CD4-positive, alpha-beta T cell treated with Interleukin-1 beta for 1 hour (primary cell): ENCODE data around the gene XRCC6.
"Not testable (repeated sequence)": the region's sequence is repeated elsewhere in the genome, so short reads cannot be mapped to it uniquely, and the experiment has no call there.

Experiments
- DNase-seq, 2 donors: peaks; one replicate each; pipeline ENCODE4 v3.0.0-alpha.2; 2020 to 2022

XRCC6 gene

DNA sequence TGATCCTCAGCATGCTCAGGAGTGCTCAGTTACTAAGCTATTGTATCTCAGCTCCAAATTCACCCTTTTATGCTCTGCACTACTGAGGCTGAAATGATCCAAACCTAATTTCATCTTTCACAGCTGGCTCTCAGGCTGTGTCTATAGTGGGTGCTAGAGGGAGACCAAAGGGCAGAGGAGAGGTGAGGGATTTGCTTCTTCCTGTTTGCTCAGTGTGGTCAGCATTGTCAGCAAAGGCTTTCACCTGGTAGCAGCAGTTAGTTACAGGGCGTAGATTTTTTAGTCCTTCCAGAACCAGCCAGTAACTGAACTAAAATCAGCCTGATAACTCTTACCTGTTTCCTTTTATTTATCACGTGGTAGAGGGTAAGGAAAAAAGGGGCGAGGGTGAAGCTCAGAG lies 33.2 kb downstream of the XRCC6 start:
- no peak for DNase-seq

GRCh38 chr22:41656556-41656955 lies 35.5 kb downstream of the XRCC6 start:
- DNase-seq, result no peak

GRCh38 chr22:41657709-41658108 lies 36.6 kb downstream of the XRCC6 start:
- no peak for DNase-seq

GRCh38 chr22:41658869-41659268 lies 37.8 kb downstream of the XRCC6 start:
- DNase-seq, result no peak

- no peak for DNase-seq
Measured at GRCh38 chr22:41659941-41660340, 38.8 kb downstream of the XRCC6 start.

- DNase-seq, result no peak
Measured at GRCh38 chr22:41660416-41660815, 39.3 kb downstream of the XRCC6 start.

GRCh38 chr22:41661088-41661487 lies 40.0 kb downstream of the XRCC6 start:
- DNase-seq, result no peak

- DNase-seq, result no peak
Measured at GRCh38 chr22:41661713-41662112, 40.6 kb downstream of the XRCC6 start.

- DNase-seq, result not testable (repeated sequence)
Measured at GRCh38 chr22:41663594-41663993, 42.5 kb downstream of the XRCC6 start.

DNA sequence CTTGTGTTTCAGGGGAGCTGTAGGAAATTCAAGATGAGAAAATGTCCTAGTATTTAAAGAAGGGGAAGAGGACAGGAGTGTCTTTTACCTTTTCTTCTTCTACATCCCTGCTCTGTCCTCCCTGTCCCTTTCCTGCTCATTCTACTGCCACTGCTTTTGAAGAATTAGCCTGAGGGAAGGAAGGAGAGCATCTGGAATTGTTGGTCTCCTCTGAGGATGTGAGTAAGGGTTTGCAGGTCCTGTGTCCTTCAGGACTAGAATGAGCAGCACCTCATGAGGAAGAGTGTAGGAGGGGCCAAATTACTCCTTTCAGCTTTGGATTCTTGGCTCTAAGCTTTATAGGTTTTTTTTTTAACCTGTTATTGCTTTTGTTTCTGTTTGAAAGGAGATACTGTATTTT lies 43.4 kb downstream of the XRCC6 start:
- DNase-seq, result no peak

DNA sequence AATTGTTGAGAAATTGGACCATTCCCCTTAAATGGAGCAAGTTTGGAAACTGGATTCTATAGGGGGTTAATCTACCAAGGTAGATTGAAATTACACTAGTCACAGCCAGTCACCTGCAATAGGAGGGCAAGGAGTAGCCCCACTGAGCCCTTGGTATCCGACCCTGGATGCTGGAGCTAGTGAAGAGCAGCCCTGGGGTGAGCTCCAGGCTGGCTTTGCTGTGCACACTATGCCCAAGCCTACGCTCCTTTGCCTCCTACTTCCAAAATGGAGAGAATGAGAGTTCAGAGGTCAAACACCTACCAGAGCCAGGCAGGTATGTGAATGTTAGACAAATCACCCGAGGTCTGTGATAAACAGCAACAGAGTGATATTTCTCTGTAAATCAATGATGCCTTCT lies 43.9 kb downstream of the XRCC6 start:
- DNase-seq, result no peak

GRCh38 chr22:41668971-41669911 lies 48.1 kb downstream of the XRCC6 start:
- no peak for DNase-seq

DNA sequence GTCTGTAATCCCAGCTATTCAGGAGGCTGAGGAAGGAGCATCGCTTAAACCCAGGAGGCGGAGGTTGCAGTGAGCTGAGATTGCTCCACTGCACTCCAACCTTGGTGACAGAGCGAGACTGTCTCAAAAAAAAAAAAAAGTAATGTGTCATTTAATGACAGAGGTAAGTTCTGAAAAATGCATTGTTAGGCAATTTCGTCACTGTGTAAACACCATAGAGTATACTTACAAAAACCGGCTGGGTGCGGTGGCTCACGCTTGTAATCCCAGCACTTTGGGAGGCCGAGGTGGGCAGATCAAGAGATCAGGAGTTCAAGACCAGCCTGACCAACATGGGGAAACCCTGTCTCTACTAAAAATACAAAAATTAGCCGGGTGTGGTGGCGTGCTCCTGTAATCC lies 51.0 kb downstream of the XRCC6 start:
- not testable (repeated sequence) for DNase-seq

- DNase-seq, result peak in 1 of 2 donors; percentile 18
Measured at GRCh38 chr22:41672780-41673509, 51.9 kb downstream of the XRCC6 start.

DNA sequence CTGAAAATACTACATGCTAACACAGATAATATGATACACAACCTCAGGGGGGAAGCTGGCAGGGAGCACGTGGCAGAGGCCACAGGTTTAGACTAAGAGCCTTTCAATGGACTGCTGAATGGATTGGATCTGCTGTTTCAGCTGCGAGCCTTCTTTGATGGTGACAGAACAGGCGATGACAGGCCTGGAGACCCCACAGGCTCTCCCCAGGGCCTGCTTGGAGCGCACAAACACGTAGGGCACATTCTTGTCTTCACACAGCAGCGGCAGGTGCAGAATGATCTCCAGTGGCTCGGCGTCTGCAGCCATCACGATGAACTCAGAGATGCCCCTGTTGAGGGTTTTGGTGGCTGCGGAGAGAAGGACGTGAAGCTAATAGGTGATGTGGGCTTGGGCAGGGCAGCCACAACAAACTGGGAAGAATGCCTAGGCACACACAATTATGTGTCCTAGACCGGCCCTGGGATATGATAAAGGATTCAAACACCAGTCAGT lies 53.8 kb downstream of the XRCC6 start:
- DNase-seq, result no peak

GRCh38 chr22:41676134-41676533 lies 55.0 kb downstream of the XRCC6 start:
- DNase-seq, result no peak

DNA sequence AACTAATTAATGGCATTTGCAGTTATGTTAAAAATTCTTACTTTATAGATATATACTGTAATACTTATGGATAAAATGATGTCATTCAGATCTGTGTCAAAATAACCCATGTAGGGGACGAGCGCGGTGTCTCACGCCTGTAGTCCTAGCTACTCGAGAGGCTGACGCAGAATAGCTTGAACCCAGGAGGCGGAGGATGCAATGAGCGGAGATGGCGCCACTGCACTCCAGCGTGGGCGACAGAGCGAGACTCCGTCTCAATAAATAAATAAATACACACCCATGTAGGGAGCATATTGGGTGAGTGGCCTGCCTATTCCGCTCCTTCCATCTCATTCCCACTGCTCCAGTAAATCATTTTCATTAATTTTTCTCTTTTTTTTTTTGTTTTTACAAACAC lies 60.5 kb downstream of the XRCC6 start:
- peak; percentile 21 to 53 for DNase-seq

- DNase-seq, result peak; percentile 88 to 89
Measured at GRCh38 chr22:41682033-41682807, 61.1 kb downstream of the XRCC6 start.

DNA sequence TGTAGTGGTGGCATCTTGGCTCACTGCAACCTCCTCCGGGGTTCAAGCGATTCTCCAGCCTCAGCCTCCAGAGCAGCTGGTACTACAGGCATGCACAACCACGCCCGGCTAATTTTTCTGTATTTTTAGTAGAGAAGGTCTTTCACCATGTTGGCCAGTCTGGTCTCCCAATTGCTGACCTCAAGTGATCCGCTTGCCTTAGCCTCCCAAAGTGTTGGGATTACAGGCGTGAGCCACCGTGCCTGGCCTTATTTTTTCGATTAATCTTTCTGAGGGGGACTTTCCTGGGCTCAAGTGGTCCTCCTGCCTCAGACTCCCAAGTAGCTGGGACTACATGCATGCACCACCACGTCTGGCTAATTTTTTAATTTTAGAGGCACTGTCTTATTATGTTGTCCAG lies 62.0 kb downstream of the XRCC6 start:
- DNase-seq, result no peak

GRCh38 chr22:41683616-41684015 lies 62.5 kb downstream of the XRCC6 start:
- DNase-seq, result no peak

- DNase-seq, result no peak
Measured at GRCh38 chr22:41684194-41684593, 63.1 kb downstream of the XRCC6 start.

- not testable (repeated sequence) for DNase-seq
Measured at GRCh38 chr22:41686890-41687289, 65.8 kb downstream of the XRCC6 start.

DNA sequence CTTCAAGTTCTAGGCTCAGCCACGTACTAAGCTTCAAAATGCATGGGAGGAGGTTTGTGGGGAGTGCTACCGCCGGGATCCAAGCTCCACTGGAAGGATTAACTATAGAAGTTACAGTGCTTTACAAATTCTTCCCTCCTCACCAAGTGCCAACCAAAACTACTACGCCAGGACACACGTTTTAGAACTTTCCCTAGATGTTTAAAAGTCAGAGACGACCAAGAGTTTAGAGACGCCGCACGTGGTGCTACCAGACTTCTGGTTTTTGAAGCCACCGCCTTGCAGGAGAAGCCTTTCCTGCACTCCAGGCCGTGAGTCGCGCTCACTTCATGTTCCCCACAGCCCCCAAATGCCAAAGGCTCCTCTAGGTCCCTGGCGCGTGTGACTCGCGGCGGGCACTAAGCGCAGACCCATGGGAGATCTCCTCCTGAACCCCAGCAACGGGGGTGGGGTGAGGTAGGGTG lies 66.8 kb downstream of the XRCC6 start:
- peak; percentile 4 to 17 for DNase-seq
